LNCaP clone FGC (cell line): Measurements from ENCODE around the gene ASMTL.

Experiments
- DNase-seq: peaks from one replicate; pipeline ENCODE4 v3.0.0-alpha.2; 2011; ENCODE audit warnings: low read depth
- H3K4me3 ChIP-seq: 2 replicates; pipeline ENCODE4 v1.5.1; 2011; ENCODE audit warnings: mild to moderate bottlenecking, low read depth, low read length, control low read depth
- TF ChIP-seq, protein P1 (sequence below): IDR thresholded peaks from 2 replicates; pipeline ENCODE4 v1.5.1; 2012; ENCODE audit warnings: mild to moderate bottlenecking; ENCODE audit not compliant: control insufficient read depth, insufficient read depth; ENCODE audit errors: extremely low read depth

The ASMTL gene

DNA sequence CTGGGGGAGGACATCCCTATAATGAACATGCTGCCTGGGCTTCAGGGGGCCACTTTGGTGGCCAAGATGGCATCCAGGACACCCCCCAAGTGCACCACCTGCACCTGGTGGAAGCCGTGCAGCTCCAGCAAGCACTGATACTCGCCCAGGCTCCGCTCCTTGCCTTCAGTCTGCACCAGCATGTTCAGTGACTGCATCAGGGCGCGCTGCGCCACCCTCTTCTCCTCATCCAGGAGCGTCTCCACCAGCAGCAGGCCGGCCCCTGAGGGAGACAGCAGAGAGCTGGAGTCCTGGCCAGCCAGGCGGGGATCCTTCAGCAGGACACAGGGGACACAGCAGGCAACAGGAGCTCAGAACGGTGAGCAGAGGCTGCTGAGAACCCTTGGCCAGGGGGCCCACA is 49.5 kb downstream of the ASMTL start:
- TF ChIP-seq, protein P1, sequence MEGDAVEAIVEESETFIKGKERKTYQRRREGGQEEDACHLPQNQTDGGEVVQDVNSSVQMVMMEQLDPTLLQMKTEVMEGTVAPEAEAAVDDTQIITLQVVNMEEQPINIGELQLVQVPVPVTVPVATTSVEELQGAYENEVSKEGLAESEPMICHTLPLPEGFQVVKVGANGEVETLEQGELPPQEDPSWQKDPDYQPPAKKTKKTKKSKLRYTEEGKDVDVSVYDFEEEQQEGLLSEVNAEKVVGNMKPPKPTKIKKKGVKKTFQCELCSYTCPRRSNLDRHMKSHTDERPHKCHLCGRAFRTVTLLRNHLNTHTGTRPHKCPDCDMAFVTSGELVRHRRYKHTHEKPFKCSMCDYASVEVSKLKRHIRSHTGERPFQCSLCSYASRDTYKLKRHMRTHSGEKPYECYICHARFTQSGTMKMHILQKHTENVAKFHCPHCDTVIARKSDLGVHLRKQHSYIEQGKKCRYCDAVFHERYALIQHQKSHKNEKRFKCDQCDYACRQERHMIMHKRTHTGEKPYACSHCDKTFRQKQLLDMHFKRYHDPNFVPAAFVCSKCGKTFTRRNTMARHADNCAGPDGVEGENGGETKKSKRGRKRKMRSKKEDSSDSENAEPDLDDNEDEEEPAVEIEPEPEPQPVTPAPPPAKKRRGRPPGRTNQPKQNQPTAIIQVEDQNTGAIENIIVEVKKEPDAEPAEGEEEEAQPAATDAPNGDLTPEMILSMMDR, result no peak
- DNase-seq, result no peak
- H3K4me3 ChIP-seq, result no peak overlapping the region

DNA sequence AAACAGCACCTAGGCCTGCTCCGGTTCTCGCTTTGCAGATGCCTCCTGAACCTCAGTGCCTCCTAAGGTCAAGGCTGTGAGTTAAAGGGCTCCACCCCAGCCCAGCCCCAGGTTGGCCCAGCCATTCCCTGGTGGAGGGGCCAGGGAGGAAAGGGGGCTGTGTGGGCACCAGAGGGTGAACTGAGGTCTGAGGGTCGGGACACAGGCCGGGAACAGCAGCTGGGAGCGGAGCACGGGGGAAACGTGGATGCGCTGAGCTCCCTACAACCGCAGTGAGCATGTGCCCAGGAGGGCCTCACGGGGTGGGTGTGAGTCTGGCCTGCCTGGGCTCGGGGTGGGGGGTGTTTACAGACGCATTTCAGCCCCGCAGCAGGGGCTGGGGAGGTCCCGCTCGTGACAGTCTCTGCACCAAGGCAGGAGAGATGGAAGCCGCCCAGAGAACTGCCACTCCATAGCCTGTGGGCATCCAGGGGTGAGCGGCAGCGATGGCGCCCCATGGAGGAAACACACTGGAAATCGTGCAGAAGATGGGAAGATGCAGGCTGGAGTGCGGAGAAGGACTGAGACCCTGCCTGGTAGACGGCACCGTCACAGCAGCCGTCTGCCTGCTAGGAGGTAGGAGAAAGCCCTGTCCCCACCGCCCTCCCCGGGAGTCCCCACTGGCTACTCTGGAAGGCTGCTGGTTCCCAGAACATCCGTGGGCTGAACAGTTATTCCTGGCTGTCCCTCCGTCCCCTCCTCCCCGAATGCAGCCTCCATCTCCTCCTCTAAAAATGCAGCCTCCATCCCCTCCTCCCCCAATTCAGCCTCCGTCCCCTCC is 50.9 kb downstream of the ASMTL start:
- no peak for DNase-seq
- no peak overlapping the region for H3K4me3 ChIP-seq
- TF ChIP-seq, protein P1, result no peak

DNA sequence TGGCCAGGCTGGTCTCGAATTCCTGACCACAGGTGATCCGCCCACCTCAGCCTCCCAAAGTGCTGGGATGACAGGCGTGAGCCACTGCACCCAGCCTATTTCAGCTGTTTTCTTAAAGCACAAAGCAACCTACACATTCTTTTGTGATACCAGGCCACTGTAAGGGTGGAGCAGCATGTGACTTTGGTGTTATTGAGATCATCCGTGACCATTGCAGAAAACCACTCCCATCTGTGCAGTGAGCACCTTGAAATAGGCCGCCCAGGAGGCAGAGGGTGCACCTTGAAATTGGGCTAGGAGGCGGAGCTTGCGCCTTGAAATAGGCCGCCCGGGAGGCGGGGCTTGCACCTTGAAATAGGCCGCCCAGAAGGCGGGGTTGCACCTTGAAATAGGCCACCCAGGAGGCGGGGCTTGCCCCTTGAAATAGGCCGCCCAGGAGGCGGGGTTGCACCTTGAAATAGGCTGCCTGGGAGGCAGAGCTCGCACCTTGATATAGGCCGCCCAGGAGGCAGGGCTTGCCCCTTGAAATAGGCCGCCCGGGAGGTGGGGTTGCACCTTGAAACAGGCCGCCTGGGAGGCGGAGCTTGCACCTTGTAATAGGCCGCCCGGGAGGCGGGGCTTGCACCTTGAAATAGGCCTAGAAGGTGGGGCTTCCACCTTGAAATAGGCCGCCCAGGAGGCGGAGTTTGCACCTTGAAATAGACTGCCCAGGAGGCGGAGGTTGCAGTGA is 51.8 kb downstream of the ASMTL start:
- no peak for DNase-seq
- TF ChIP-seq, protein P1, result no peak
- H3K4me3 ChIP-seq, result no peak overlapping the region

DNA sequence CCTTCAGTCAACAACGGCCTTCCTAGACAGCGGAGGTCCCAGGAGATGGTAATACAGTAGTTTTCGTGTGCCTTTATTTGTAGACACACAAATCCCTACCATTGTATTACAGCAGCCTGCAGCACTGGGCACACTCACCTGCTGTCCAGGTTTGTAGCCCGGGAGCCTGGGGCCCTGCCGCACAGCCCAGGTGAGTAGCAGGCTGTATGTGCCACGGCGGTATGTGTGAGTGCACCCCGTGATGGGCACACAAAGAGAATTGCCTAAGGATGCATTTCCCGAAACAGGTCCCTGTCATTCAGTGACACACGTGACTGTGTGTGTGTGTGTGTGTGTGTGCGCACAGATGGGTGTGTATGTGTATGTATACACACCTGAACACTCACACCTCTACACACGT is 52.7 kb downstream of the ASMTL start:
- DNase-seq, result no peak
- TF ChIP-seq, protein P1, result no peak
- no peak overlapping the region for H3K4me3 ChIP-seq

DNA sequence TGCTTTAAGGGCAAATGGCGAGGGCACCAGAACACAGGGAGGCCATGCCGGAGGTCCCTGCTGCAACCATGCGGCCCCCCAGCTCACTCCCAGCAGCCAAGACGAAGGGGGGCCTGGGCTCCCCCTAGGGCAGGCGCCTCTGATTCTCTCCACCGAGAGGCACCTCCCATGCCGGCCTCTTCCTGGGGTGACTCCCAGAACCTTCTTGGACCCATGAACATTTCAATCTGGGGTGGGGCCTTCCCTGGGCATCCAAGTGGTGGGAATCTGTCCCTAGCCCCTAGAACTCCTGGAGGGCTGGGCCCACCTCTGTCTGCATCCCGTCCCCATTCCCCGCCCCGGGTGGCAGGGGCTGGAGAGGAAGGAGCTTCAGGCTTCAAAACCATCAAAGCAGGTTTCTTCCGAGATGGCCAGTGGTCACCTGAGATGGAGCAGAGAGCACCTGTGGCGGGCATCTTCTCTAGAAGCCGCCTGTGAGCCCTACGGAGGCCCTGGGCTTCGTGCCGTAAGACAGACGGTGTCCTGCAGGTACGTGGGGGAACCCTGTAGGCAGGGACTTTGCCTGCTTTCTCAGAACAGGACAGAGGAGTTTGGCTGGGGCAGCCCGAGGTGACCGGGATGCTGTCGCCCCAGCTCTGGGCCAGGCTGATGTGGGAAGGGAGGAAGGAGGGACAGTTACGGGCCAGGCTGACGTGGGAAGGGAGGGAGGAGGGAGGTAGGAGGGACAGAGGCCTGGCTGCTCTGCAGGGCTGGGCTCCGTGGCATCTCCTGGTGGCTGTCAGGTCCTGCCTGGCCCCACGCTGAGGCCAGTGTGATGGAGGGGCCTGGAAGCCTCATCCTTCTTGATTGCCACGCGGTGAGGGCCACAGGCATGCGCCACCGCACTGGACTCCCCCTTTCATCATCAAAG is 54.0 kb downstream of the ASMTL start:
- TF ChIP-seq, protein P1, result no peak
- DNase-seq, result no peak

DNA sequence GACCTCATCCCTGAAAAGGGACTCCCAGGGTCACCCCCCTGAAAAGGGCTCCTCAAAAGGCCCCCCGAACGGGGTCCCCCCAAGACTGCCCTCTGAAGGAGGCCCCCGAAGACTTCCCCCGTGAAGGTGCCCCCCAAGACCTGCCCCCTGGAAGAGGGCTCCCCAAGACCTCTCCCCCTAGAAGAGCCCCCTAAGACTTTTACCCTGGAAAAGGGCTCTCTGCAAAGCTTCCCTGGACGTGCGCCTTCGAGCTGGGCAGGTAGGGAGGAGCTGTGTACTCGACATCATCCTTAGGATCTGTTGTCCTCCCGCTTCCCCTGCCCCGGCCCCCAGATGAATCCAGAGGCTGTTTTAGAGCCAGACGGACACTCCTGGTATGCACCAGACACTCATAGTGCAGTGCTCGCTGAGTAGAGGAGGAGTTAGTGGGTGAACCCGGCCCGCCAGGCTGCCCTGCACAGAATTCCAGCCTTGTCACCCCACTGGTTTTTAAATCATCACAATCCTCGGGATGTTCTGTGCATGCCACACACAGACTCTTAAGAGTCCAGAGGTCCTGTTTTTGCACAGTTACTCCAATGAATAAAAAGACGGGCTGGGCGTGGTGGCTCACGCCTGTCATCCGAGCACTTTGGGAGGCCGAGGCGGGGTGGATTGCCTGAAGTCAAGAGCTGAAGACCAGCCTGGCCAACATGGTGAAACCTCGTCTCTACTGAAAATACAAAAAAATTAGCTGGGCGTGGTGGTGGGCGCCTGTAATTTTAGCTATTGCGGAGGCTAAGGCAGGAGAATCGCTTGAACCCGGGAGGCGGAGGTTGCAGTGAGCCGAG is 55.1 kb downstream of the ASMTL start:
- DNase-seq, result no peak
- no peak overlapping the region for H3K4me3 ChIP-seq
- TF ChIP-seq, protein P1, result no peak

More for the DNA sequence above, 54.0 kb downstream of the ASMTL start:
- no peak overlapping the region for H3K4me3 ChIP-seq
